IMR-90 (cell line): ENCODE results near the gene DCUN1D4. TPM values are rescaled to one million over a fixed set of nuclear protein-coding genes. Genes with fewer than 3 reads are reported as not detected.

Source experiments
- ATAC-seq: fragments of 200-7000 bp; cut with Tn5 transposase; 2 replicates; pipeline ENCODE4 v1.9.1; 2020; ENCODE audit warnings: low read depth, mild to moderate bottlenecking, moderate library complexity
- BruUV-seq: library from RNA; stranded (reverse); fragments of 400-500 nt; replicated peaks from 2 replicates; lab custom pipeline; 2021; lab: Mats Ljungman, UMichigan
- CTCF ChIA-PET: fragments of 300-600 bp; formaldehyde crosslinking; extraction: SDS; loops from one replicate; lab custom pipeline; 2021; ENCODE audit warnings: antibody characterized with exemption; lab: Yijun Ruan, JAX
- POLR2A ChIA-PET: fragments of 300-600 bp; sonication (Branson Sonifier 250); formaldehyde crosslinking; loops from one replicate; lab custom pipeline; 2022; ENCODE audit warnings: antibody characterized with exemption; ENCODE audit not compliant: unreplicated experiment; lab: Charles Lee
- DNase-seq: peaks from one replicate; pipeline ENCODE4 v3.0.0; 2013
- H2AFZ ChIP-seq: replicated peaks from 2 replicates; pipeline ENCODE3; 2013; ENCODE audit warnings: low read length, mild to moderate bottlenecking; ENCODE audit not compliant: poor library complexity
- H2AK5ac ChIP-seq: 2 replicates; pipeline ENCODE4 v1.6.1; 2013; ENCODE audit warnings: low read depth, low read length, inconsistent platforms
- H2AK9ac ChIP-seq: replicated peaks from 2 replicates; pipeline ENCODE3; 2013; ENCODE audit warnings: mild to moderate bottlenecking, low read depth, low read length, moderate library complexity; ENCODE audit not compliant: poor library complexity
- H2BK120ac ChIP-seq: 2 replicates; pipeline ENCODE4 v1.6.1; 2013; ENCODE audit warnings: low read depth, low read length, inconsistent platforms
- H2BK15ac ChIP-seq: 3 replicates; pipeline ENCODE4 v1.6.1; 2013; ENCODE audit warnings: low read depth, low read length, inconsistent platforms
- H2BK20ac ChIP-seq: 2 replicates; pipeline ENCODE4 v1.6.1; 2013; ENCODE audit warnings: low read depth, mild to moderate bottlenecking, inconsistent platforms, low read length, moderate library complexity
- H2BK5ac ChIP-seq: 2 replicates; pipeline ENCODE4 v1.6.1; 2013; ENCODE audit warnings: mild to moderate bottlenecking, low read depth, low read length, inconsistent platforms; ENCODE audit not compliant: poor library complexity, severe bottlenecking
- H3K14ac ChIP-seq: replicated peaks from 2 replicates; pipeline ENCODE4 v1.6.1; 2013; ENCODE audit warnings: low read depth, low read length, inconsistent platforms
- H3K18ac ChIP-seq: 2 replicates; pipeline ENCODE4 v1.6.1; 2013; ENCODE audit warnings: low read depth, low read length, control low read depth
- H3K23ac ChIP-seq: 2 replicates; pipeline ENCODE4 v1.6.1; 2013; ENCODE audit warnings: low read depth, low read length, inconsistent platforms
- H3K27ac ChIP-seq: 2 replicates; pipeline ENCODE4 v1.5.1; 2013; ENCODE audit warnings: mild to moderate bottlenecking, control low read depth, low read length; ENCODE audit not compliant: insufficient read depth
- H3K27me3 ChIP-seq: 2 replicates; pipeline ENCODE4 v1.6.1; 2013; ENCODE audit warnings: low read length; ENCODE audit not compliant: control insufficient read depth, insufficient read depth
- H3K36me3 ChIP-seq: 2 replicates; pipeline ENCODE4 v1.6.1; 2013; ENCODE audit warnings: low read length, mixed read lengths; ENCODE audit not compliant: control insufficient read depth, insufficient read depth
- H3K4ac ChIP-seq: 2 replicates; pipeline ENCODE4 v1.6.1; 2013; ENCODE audit warnings: low read depth, low read length, inconsistent platforms
- H3K4me1 ChIP-seq: 2 replicates; pipeline ENCODE4 v1.6.1; 2013; ENCODE audit warnings: low read length, mixed read lengths; ENCODE audit not compliant: control insufficient read depth, insufficient read depth
- H3K4me2 ChIP-seq: 2 replicates; pipeline ENCODE4 v1.6.1; 2013; ENCODE audit warnings: low read depth, mild to moderate bottlenecking, control low read depth, low read length, moderate library complexity
- H3K4me3 ChIP-seq: 2 replicates; pipeline ENCODE4 v1.5.1; 2013; ENCODE audit warnings: low read depth, mild to moderate bottlenecking, control low read depth, low read length, moderate library complexity; ENCODE audit not compliant: insufficient read depth
- H3K56ac ChIP-seq: 2 replicates; pipeline ENCODE4 v1.6.1; 2013; ENCODE audit warnings: low read length, inconsistent platforms; ENCODE audit not compliant: insufficient read depth; ENCODE audit errors: extremely low read depth
- H3K79me1 ChIP-seq, 2 experiments: 2 replicates each; pipeline ENCODE4 v1.6.1; 2013; ENCODE audit warnings: low read length in 2 of 2, inconsistent platforms in 1 of 2, low read depth in 1 of 2
- H3K9ac ChIP-seq: 2 replicates; pipeline ENCODE4 v1.6.1; 2013; ENCODE audit warnings: low read depth, low read length, control low read depth
- H3K9me1 ChIP-seq: 2 replicates; pipeline ENCODE4 v1.6.1; 2013; ENCODE audit warnings: low read length, inconsistent platforms; ENCODE audit not compliant: insufficient read depth
- H3K9me3 ChIP-seq: 2 replicates; pipeline ENCODE4 v1.6.1; 2013; ENCODE audit warnings: low read length; ENCODE audit not compliant: control insufficient read depth, insufficient read depth
- H4K20me1 ChIP-seq: 2 replicates; pipeline ENCODE4 v1.6.1; 2013; ENCODE audit warnings: low read length, inconsistent platforms; ENCODE audit not compliant: insufficient read depth
- H4K5ac ChIP-seq: 2 replicates; pipeline ENCODE4 v1.6.1; 2013; ENCODE audit warnings: mild to moderate bottlenecking, low read depth, low read length, control low read depth
- H4K8ac ChIP-seq, 2 experiments: 2 replicates each; pipeline ENCODE4 v1.6.1; 2013; ENCODE audit warnings: low read depth in 2 of 2, low read length in 2 of 2, control low read depth in 1 of 2, inconsistent platforms in 1 of 2
- H4K91ac ChIP-seq: 2 replicates; pipeline ENCODE4 v1.6.1; 2013; ENCODE audit warnings: low read depth, low read length, inconsistent platforms; ENCODE audit not compliant: insufficient read depth
- BHLHE40 ChIP-seq: fragments of 150-350 bp; IDR thresholded peaks from 2 replicates; pipeline ENCODE4 v1.6.1; 2016; ENCODE audit warnings: mild to moderate bottlenecking, low read depth, low read length
- CEBPB ChIP-seq: IDR thresholded peaks from 2 replicates; pipeline ENCODE4 v1.6.1; 2012; ENCODE audit warnings: low read depth, low read length, improper control_type of control experiment
- CHD1 ChIP-seq: IDR thresholded peaks from 2 replicates; pipeline ENCODE4 v1.6.1; 2012; ENCODE audit warnings: low read depth, low read length, improper control_type of control experiment
- CTCF ChIP-seq: conservative IDR thresholded peaks from 2 replicates; pipeline ENCODE4 v1.5.1; 2012; ENCODE audit warnings: mild to moderate bottlenecking, low read depth, low read length, improper control_type of control experiment
- FOS ChIP-seq: fragments of 150-350 bp; IDR thresholded peaks from 2 replicates; pipeline ENCODE4 v1.6.1; 2016; ENCODE audit warnings: low read depth, low read length
- MAFK ChIP-seq: IDR thresholded peaks from 2 replicates; pipeline ENCODE4 v1.6.1; 2012; ENCODE audit warnings: low read depth, low read length, improper control_type of control experiment
- MAZ ChIP-seq: IDR thresholded peaks from 2 replicates; pipeline ENCODE4 v1.6.1; 2012; ENCODE audit warnings: low read depth, mild to moderate bottlenecking, low read length, improper control_type of control experiment, moderate library complexity, borderline replicate concordance
- MXI1 ChIP-seq: IDR thresholded peaks from 2 replicates; pipeline ENCODE4 v1.6.1; 2012; ENCODE audit warnings: low read depth, mild to moderate bottlenecking, low read length, moderate library complexity, borderline replicate concordance
- NFE2L2 ChIP-seq: fragments of 150-350 bp; IDR thresholded peaks from 2 replicates; pipeline ENCODE4 v1.6.1; 2016; ENCODE audit warnings: low read depth, mild to moderate bottlenecking, low read length
- POLR2A ChIP-seq: IDR thresholded peaks from 2 replicates; pipeline ENCODE4 v1.6.1; 2012; ENCODE audit warnings: mild to moderate bottlenecking, low read depth, low read length
- RAD21 ChIP-seq: IDR thresholded peaks from 2 replicates; pipeline ENCODE4 v1.6.1; 2012; ENCODE audit warnings: low read length, improper control_type of control experiment
- RCOR1 ChIP-seq: IDR thresholded peaks from 2 replicates; pipeline ENCODE4 v1.6.1; 2012; ENCODE audit warnings: mild to moderate bottlenecking, low read length, improper control_type of control experiment; ENCODE audit not compliant: insufficient replicate concordance
- RFX5 ChIP-seq: IDR thresholded peaks from 2 replicates; pipeline ENCODE4 v1.8.0; 2012; ENCODE audit warnings: low read depth, mild to moderate bottlenecking, low read length, moderate library complexity
- SMC3 ChIP-seq: fragments of 150-350 bp; IDR thresholded peaks from 2 replicates; pipeline ENCODE4 v1.6.1; 2016; ENCODE audit warnings: low read depth, mild to moderate bottlenecking, antibody characterized with exemption, low read length, moderate library complexity
- WGBS, 2 experiments: methylation state at CpG; one replicate each; pipeline versions ENCODE4 v1.1.5 to v1.1.7; 2013; ENCODE audit warnings: missing lambda C conversion rate in 2 of 2; ENCODE audit not compliant: insufficient read length in 1 of 2; ENCODE audit errors: extremely low coverage in 2 of 2; 5-methylcytosine and 5-hydroxymethylcytosine counted together
- dilution Hi-C: fragments of 300-500 bp; cut with HindIII; formaldehyde crosslinking; loops from one replicate; pipeline ENCODE4 v1.14.3; 2018; ENCODE audit warnings: low sequenced_read_pairs; ENCODE audit not compliant: unreplicated experiment
- in situ Hi-C: fragments of 300-500 bp; cut with MboI; formaldehyde crosslinking; loops from 3 replicates; pipeline ENCODE4 v1.14.3; 2019; ENCODE audit warnings: low sequenced_read_pairs, inconsistent platforms, mixed read lengths
- intact Hi-C: fragments of 100-400 bp; cut with micrococcal nuclease; formaldehyde crosslinking; loops from 2 replicates; pipeline ENCODE4 v1.10.0; 2022
- polyA plus RNA-seq, 3 experiments: library from polyadenylated mRNA; depleted of rRNA; stranded (reverse); fragments of >200 nt; gene quantifications; 2 replicates each; pipeline ENCODE4 v1.2.3, GENCODE V29; 2012; ENCODE audit warnings: low replicate concordance in 1 of 3
- total RNA-seq: library from RNA; depleted of rRNA; stranded (reverse); fragments of >200 nt; gene quantifications from 2 replicates; pipeline ENCODE4 v1.2.3, GENCODE V29; 2012
- TF ChIP-seq, protein P1 (sequence below): fragments of 150-350 bp; IDR thresholded peaks from 2 replicates; pipeline ENCODE4 v1.6.1; 2017; ENCODE audit warnings: mild to moderate bottlenecking, antibody characterized with exemption, low read length, low read depth
- TF ChIP-seq, protein P2 (sequence below): fragments of 150-350 bp; IDR thresholded peaks from 2 replicates; pipeline ENCODE4 v1.6.1; 2016; ENCODE audit warnings: low read depth, mild to moderate bottlenecking, low read length, moderate library complexity, borderline replicate concordance

DCUN1D4 gene
- total and polyA plus RNA-seq, 2 of the 4 experiments (the other 2 are of a cell fraction), result 31.0 to 44.3 TPM

DNA sequence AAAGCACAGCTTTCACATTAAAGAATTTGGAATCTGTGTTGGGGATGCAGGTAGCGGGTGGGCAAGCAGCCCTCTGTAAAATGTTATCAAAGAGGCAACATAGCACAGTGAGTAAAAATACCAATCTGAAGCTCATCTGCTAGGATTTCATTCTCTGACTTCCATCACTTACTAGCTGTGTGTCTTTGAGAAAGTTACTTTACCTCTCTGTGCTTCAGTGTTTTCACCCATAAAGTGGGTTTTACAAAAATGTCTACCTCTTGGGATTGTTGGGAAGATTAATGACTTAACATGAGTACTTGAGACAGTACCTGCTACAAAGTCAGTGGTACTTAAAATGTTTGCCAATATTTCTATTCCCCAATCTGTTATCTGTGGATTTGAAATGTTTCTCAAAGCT is 7.9 kb upstream of the DCUN1D4 start:
- TF ChIP-seq RFX5 (no peak), NFE2L2 (no peak), MAFK (no peak), BHLHE40 (no peak), CHD1 (no peak), SMC3 (no peak), MXI1 (no peak), FOS (no peak), MAZ (no peak), RCOR1 (no peak), CTCF (no peak), POLR2A (no peak), RAD21 (no peak), CEBPB (no peak)
- TF ChIP-seq, protein P1, sequence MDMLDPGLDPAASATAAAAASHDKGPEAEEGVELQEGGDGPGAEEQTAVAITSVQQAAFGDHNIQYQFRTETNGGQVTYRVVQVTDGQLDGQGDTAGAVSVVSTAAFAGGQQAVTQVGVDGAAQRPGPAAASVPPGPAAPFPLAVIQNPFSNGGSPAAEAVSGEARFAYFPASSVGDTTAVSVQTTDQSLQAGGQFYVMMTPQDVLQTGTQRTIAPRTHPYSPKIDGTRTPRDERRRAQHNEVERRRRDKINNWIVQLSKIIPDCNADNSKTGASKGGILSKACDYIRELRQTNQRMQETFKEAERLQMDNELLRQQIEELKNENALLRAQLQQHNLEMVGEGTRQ, result no peak
- TF ChIP-seq, protein P2, sequence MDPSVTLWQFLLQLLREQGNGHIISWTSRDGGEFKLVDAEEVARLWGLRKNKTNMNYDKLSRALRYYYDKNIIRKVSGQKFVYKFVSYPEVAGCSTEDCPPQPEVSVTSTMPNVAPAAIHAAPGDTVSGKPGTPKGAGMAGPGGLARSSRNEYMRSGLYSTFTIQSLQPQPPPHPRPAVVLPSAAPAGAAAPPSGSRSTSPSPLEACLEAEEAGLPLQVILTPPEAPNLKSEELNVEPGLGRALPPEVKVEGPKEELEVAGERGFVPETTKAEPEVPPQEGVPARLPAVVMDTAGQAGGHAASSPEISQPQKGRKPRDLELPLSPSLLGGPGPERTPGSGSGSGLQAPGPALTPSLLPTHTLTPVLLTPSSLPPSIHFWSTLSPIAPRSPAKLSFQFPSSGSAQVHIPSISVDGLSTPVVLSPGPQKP, result no peak
- Histone ChIP-seq H3K79me1 (no peaks in the 10 kb centered on the region), H4K8ac (no peak overlapping the region), H3K23ac (no peak overlapping the region), H3K18ac (no peak overlapping the region), H3K4me2 (no peak overlapping the region), H3K14ac (no peak overlapping the region), H2BK120ac (no peak overlapping the region), H3K4ac (no peak overlapping the region), H2AK9ac (no peak overlapping the region), H3K27me3 (no peaks in the 10 kb centered on the region; the same call in 1 of the 2 replicates), H2AFZ (no peak overlapping the region), H2BK15ac (no peak overlapping the region), H2BK5ac (no peak overlapping the region), H3K4me3 (no peak overlapping the region), H3K56ac (no peak overlapping the region), H3K9ac (no peak overlapping the region), H3K9me1 (no peaks in the 10 kb centered on the region), H2AK5ac (no peak overlapping the region), H3K9me3 (no peaks in the 10 kb centered on the region), H3K4me1 (peaks cover 1% of the 10 kb centered on the region; the same call in 1 of the 2 replicates), H4K91ac (no peak overlapping the region), H4K5ac (no peak overlapping the region), H2BK20ac (no peak overlapping the region), H3K27ac (no peak overlapping the region), H3K36me3 (no peaks in the 10 kb centered on the region), H4K20me1 (no peaks in the 10 kb centered on the region; the same call in 1 of the 2 replicates)
- DNase-seq, result no peak
- no CpG with 5 or more reads among the region's 1 CpG for WGBS, 2 experiments
- CTCF ChIA-PET, result no interaction called here
- in situ Hi-C loops, result no loop called here
- dilution Hi-C loops, result no loop called here
- POLR2A ChIA-PET, result no interaction called here
- no peak for ATAC-seq
- intact Hi-C loops, result no loop called here
- no TSS peak for BruUV-seq
